Tibial artery (tissue), 4 donors: Measurements from ENCODE around the gene RSPRY1.

Source experiments
- DNase-seq, 2 donors: peaks; one replicate each; pipeline ENCODE4 v3.0.0-alpha.2; 2019
- H3K27ac ChIP-seq, 2 donors: fragments of 200-600 bp; sonication (generic) in 1 of 2; 1 replicate in 1 of 2; 2 replicates in 1 of 2; pipeline ENCODE4 v1.5.1; 2018 to 2019; ENCODE audit warnings: mild to moderate bottlenecking in 1 of 2
- H3K27me3 ChIP-seq, 2 donors: fragments of 200-600 bp; sonication (generic) in 1 of 2; one replicate each; pipeline versions ENCODE4 v1.5.1 to v1.6.0; 2016 to 2019
- H3K36me3 ChIP-seq, 3 donors: fragments of 200-600 bp; sonication (generic) in 2 of 3; one replicate each; pipeline ENCODE4 v1.5.1; 2016 to 2019; ENCODE audit warnings: mild to moderate bottlenecking in 2 of 3
- H3K4me1 ChIP-seq, 4 donors: fragments of 200-600 bp; sonication (generic) in 2 of 4; 1 replicate in 3 of 4; 2 replicates in 1 of 4; pipeline ENCODE4 v1.5.1; 2016 to 2019
- H3K4me3 ChIP-seq, 2 donors: fragments of 200-600 bp; sonication (generic) in 1 of 2; 1 replicate in 1 of 2; 2 replicates in 1 of 2; pipeline ENCODE4 v1.5.1; 2018 to 2019; ENCODE audit warnings: mild to moderate bottlenecking in 2 of 2
- H3K9me3 ChIP-seq, 3 donors: fragments of 200-600 bp; sonication (generic) in 1 of 3; one replicate each; pipeline ENCODE4 v1.5.1; 2016 to 2019
- intact Hi-C: fragments of 100-400 bp; cut with DNase I; formaldehyde crosslinking; loops from one replicate; pipeline ENCODE4 v1.15.0; 2023; ENCODE audit warnings: low total_unique reads
- TF ChIP-seq, protein P1 (sequence below), 2 experiments: fragments of 200-600 bp in 1 of 2; fragments of 450-650 bp in 1 of 2; IDR thresholded peaks; one replicate each; pipeline ENCODE4 v1.5.1; 2017 to 2019; ENCODE audit warnings: antibody characterized with exemption in 2 of 2, mild to moderate bottlenecking in 1 of 2, moderate library complexity in 1 of 2

The RSPRY1 gene

GRCh38 chr16:57185945-57186871, at the start of gene RSPRY1, which contains the start of gene PSME3IP1:
RSPRY1 (plus strand) TSS chr16:57186329; CDS start chr16:57204659, 18,330 bp downstream.
PSME3IP1 (minus strand) TSS chr16:57186039; CDS start chr16:57173854, 12,185 bp downstream.
- peak; percentile 98 to 99 for DNase-seq
- intact Hi-C loops = loop anchor here (2.0 to 10.0 kb wide), 2 partner anchors 93 to 239 kb away; partner anchors contain the start of gene CPNE2
- H3K36me3 ChIP-seq = no peaks in the 10 kb centered on the region
- H3K9me3 ChIP-seq = no peaks in the 10 kb centered on the region
- H3K27ac ChIP-seq = peak within 1 kb of the TSS; percentile 97 to 98
- TF ChIP-seq, protein P1, sequence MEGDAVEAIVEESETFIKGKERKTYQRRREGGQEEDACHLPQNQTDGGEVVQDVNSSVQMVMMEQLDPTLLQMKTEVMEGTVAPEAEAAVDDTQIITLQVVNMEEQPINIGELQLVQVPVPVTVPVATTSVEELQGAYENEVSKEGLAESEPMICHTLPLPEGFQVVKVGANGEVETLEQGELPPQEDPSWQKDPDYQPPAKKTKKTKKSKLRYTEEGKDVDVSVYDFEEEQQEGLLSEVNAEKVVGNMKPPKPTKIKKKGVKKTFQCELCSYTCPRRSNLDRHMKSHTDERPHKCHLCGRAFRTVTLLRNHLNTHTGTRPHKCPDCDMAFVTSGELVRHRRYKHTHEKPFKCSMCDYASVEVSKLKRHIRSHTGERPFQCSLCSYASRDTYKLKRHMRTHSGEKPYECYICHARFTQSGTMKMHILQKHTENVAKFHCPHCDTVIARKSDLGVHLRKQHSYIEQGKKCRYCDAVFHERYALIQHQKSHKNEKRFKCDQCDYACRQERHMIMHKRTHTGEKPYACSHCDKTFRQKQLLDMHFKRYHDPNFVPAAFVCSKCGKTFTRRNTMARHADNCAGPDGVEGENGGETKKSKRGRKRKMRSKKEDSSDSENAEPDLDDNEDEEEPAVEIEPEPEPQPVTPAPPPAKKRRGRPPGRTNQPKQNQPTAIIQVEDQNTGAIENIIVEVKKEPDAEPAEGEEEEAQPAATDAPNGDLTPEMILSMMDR (IDR thresholded peaks at IDR 0.05) = no peak
- H3K4me1 ChIP-seq = peaks cover 0 to 46% (median 31%) of the 10 kb centered on the region in 4 donors
- H3K27me3 ChIP-seq = no peaks in the 10 kb centered on the region
- H3K4me3 ChIP-seq = peak within 1 kb of the TSS; percentile 76 to 96

DNA sequence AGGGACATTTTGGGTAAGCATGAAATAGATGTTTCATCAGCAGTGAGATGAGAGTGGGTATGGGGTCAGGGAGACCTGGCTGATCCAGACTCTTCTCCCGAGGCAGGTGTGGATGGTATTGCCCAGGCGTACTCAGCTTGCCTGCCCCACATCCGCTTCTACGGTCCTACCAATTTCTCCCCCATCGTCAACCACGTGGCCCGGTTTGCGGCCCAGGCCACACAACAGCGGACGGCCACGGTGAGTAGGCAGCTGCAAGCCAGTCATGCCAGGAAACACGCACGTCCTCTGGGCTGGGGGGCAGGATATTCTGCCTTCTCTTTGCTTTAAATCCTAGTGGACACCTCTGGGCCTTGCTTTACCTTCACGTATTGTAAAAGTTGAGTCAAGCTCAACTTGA, 49.1 kb upstream of the RSPRY1 start:
- TF ChIP-seq, protein P1 (IDR thresholded peaks at IDR 0.05) = no peak
- peaks cover 0 to 14% (median 5%) of the 10 kb centered on the region in 4 donors for H3K4me1 ChIP-seq
- H3K27ac ChIP-seq = no peak overlapping the region
- no peak for DNase-seq
- H3K4me3 ChIP-seq = no peak overlapping the region
- intact Hi-C loops = no loop called here
- peaks cover 0 to 26% (median 6%) of the 10 kb centered on the region in 3 donors for H3K36me3 ChIP-seq
- no peaks in the 10 kb centered on the region for H3K27me3 ChIP-seq
- no peaks in the 10 kb centered on the region for H3K9me3 ChIP-seq

DNA sequence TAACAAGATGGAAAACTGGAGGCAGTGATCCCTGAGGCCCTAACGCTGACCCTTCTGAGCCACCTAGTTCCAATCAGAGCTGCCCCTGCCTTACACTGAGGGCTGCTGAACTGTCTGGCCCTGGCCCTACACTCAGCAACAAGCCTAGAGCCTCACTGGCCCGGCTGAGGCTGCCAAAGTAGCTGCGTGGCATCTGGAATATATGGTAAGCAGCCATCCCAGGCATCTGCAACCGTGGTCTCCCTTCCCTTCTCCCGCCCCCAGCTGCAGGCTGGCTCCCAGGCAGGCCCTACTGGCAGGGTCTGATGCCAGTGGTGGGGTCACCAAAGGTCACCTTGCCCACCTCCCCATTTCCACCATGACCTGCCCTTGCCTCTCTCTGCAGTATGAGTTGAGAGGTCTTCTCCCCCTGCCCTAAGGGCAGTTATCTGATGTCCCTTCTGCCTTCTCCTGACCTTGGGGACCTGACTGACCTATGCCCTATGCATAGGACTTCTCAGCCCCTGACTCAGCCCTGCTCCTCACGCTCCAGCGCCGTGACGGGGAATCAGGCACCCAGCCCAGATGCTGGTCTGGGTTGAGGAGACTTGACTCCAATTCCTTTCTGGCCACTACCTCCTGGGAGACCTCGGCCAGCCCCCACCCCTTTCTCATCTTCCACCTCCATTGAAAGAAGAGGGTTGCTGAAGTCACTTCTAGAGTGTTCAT, 48.4 kb upstream of the RSPRY1 start:
- TF ChIP-seq, protein P1 (IDR thresholded peaks at IDR 0.05) = no peak
- Histone ChIP-seq H3K27ac (no peak overlapping the region), H3K4me1 (peaks cover 0 to 14% (median 5%) of the 10 kb centered on the region in 4 donors), H3K36me3 (peaks cover 0 to 29% (median 6%) of the 10 kb centered on the region in 3 donors), H3K4me3 (no peak overlapping the region), H3K27me3 (no peaks in the 10 kb centered on the region), H3K9me3 (no peaks in the 10 kb centered on the region)
- DNase-seq = no peak
- intact Hi-C loops = no loop called here

- H3K36me3 ChIP-seq = peaks cover 0 to 29% (median 6%) of the 10 kb centered on the region in 3 donors
- H3K4me1 ChIP-seq = peaks cover 0 to 14% (median 5%) of the 10 kb centered on the region in 4 donors
- no peak overlapping the region for H3K4me3 ChIP-seq
- H3K9me3 ChIP-seq = no peaks in the 10 kb centered on the region
- intact Hi-C loops = no loop called here
- H3K27ac ChIP-seq = no peak overlapping the region
- DNase-seq = peak in 1 of 2 donors; percentile 46
- no peaks in the 10 kb centered on the region for H3K27me3 ChIP-seq
- TF ChIP-seq, protein P1 (IDR thresholded peaks at IDR 0.05) = no peak
Observed at GRCh38 chr16:57138281-57138935, 47.7 kb upstream of the RSPRY1 start.
